Heart right ventricle (tissue), 16 donors: Measurements from ENCODE around the gene PPP1R1C. TPM values are rescaled to one million over a fixed set of nuclear protein-coding genes. Genes with fewer than 3 reads are reported as not detected.
A peak's percentile ranks its signal among the peaks of the same experiment; 100 is the strongest.

Source experiments
- ATAC-seq, 8 donors: fragments of 200-7000 bp; cut with Tn5 transposase; one replicate each; pipeline ENCODE4 v1.9.1; 2020; ENCODE audit warnings: mild to moderate bottlenecking in 8 of 8, moderate library complexity in 8 of 8, moderate number of reproducible peaks in 1 of 8
- DNase-seq, 2 donors: peaks; one replicate each; pipeline ENCODE4 v3.0.0-alpha.2; 2020
- H3K27ac ChIP-seq, 10 donors: fragments of 200-600 bp; sonication (generic) in 2 of 10; one replicate each; pipeline versions ENCODE4 v1.5.0 to v1.8.0; 2020 to 2022; ENCODE audit warnings: mild to moderate bottlenecking in 3 of 10
- H3K27me3 ChIP-seq, 7 donors: fragments of 200-600 bp; one replicate each; pipeline ENCODE4 v1.8.0; 2021 to 2022; ENCODE audit warnings: mild to moderate bottlenecking in 2 of 7
- H3K36me3 ChIP-seq, 9 donors: fragments of 200-600 bp; sonication (generic) in 1 of 9; one replicate each; pipeline versions ENCODE4 v1.5.0 to v1.8.0; 2020 to 2022; ENCODE audit warnings: mild to moderate bottlenecking in 2 of 9
- H3K4me1 ChIP-seq, 9 donors: fragments of 200-600 bp; sonication (generic) in 1 of 9; one replicate each; pipeline versions ENCODE4 v1.5.0 to v1.8.0; 2020 to 2022; ENCODE audit warnings: mild to moderate bottlenecking in 4 of 9
- H3K4me3 ChIP-seq, 10 donors: fragments of 200-600 bp; sonication (generic) in 2 of 10; one replicate each; pipeline versions ENCODE4 v1.5.0 to v1.8.0; 2020 to 2022; ENCODE audit warnings: mild to moderate bottlenecking in 7 of 10, moderate library complexity in 2 of 10
- H3K9me3 ChIP-seq, 11 donors: fragments of 200-600 bp in 10 of 11; sonication (generic) in 2 of 11; one replicate each; pipeline versions ENCODE4 v1.5.0 to v1.8.0; 2013 to 2022; ENCODE audit warnings: mild to moderate bottlenecking in 2 of 11, control low read depth in 1 of 11, moderate library complexity in 1 of 11
- CTCF ChIP-seq, 9 donors: fragments of 200-600 bp; sonication (generic) in 2 of 9; IDR thresholded peaks; one replicate each; pipeline versions ENCODE4 v1.5.0 to v1.8.0; 2021 to 2022; ENCODE audit warnings: antibody characterized with exemption in 9 of 9, mild to moderate bottlenecking in 5 of 9, moderate library complexity in 1 of 9
- whole genome bisulfite sequencing, 2 donors: extraction: QIAGEN DNeasy Blood & Tissue Kit; methylation state at CpG; one replicate each; pipeline ENCODE4 v1.1.7; 2013; ENCODE audit warnings: inconsistent platforms in 1 of 2; 5-methylcytosine and 5-hydroxymethylcytosine counted together
- intact Hi-C, 10 donors: fragments of 100-400 bp; cut with DNase I; formaldehyde crosslinking; loops; one replicate each; pipeline versions ENCODE4 v1.11.1 to v1.14.2; 2022
- polyA plus RNA-seq, 2 donors: library from polyadenylated mRNA; stranded (reverse); fragments of 200-250 nt; gene quantifications; one replicate each; pipeline ENCODE4 v1.2.3, GENCODE V29; 2013
- total RNA-seq, 10 donors: library from RNA; stranded (reverse); fragmentation: NEBNext Ultra II Directional in 3 of 10; extraction: Animal tissue kit (Norgen Biotek cat#: 25700) in 3 of 10; gene quantifications; one replicate each; pipeline versions ENCODE4 v1.2.1 to v1.2.4, GENCODE V29; 2021 to 2023
- donor health status: Arrhythmogenic right ventricular cardiomyopathy.
- donor health status: ischemic (EF 13 %, LVEDD 7.1; RV severe dilation, severe dysfunction).
- donor health status: healthy with polysubstance abuse.
- donor health status: DM: no; HTN: yes; CAD: no.
- donor health status: DM: no; HTN: no; CAD: no.
- donor health status: ischemic (EF 25% LVEDD 6.9; RV normal size, moderate dysfunction).
- donor health status: ischemic (EF 25% LVEDD 5.7; RV mildly dilated, moderate dysfunction).
- donor health status: healthy.
- donor health status: DM: yes; HTN: yes; CAD: no.
- donor health status: Ischemic cardiomyopathy.
- donor health status: ischemic (EF 35%, LVEDD 5.7; RV mildly dilated, moderate dysfunction).
- donor health status: nonischemic (EF 11% LVEDD 7.7; RV severe dilation, severe dysfunction).
- donor health status: DM: yes; HTN: yes; CAD: no.
- donor health status: PGD.
- donor health status: ischemic (EF 29% LVEDD 5.4; RV normal size, mild dysfunction).
- donor health status: nonischemic (EF 23%, LVEDD 6.1; RV moderate dilation, normal function).

PPP1R1C gene
- total and polyA plus RNA-seq, 12 donors, result 4.9 to 45.5 (median 31.0) TPM

DNA sequence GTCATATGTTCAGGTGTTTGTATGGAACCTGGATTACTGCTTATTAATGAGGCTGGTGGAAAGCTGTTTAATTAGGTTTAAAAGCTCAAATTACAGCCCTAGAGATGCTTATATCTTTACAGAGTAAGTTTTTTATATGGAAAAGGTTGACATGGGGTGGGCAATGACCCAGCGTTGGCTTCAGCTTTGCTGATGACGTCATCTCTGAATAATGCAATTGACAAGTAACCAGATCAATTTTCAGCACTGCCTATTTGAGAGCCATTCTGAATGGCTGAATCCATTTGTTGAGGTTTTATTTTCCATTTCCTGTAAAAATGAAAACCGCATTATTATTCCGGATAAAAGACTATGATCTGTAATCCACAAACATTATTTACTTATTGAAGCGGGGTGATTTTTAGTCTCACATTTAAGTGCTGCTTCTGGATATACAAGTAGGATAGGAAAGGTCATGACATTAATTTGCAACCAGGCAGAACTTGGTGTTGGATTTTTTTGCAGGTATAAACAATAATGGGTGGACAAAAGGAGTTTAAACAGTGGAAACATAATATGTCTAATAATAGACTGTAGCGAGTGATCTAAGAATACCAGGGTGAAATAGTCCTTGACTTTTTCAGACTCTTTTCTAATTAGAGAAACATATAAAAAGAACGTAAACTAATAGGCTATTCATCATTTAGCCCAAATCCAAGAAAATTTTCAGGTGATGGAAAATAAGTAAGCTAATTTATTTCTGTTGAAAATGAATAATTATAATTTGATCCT is 2.7 kb downstream of the PPP1R1C start:
- ATAC-seq, result peak in 3 of 8 donors; percentile 49 to 58 (median 57)
- TF ChIP-seq CTCF (IDR thresholded peaks at IDR 0.05), result no peak
- H3K9me3 ChIP-seq, result no peaks in the 10 kb centered on the region
- no peaks in the 10 kb centered on the region for H3K27me3 ChIP-seq
- H3K4me3 ChIP-seq, result peak overlapping the region in 6 of 10 donors; percentile 6 to 47 (median 43)
- no peaks in the 10 kb centered on the region for H3K36me3 ChIP-seq
- intact Hi-C loops, result loop anchor here in 5 of 10 donors (5.0 to 10.0 kb wide), 5 partner anchors 66 to 89 kb away; no protein-coding TSS in a partner anchor
- H3K27ac ChIP-seq, result peak overlapping the region; percentile 31 to 87 (median 75)
- WGBS, 2 donors, result 46 to 56% methylated on average over 7 of the region's 7 CpGs
- DNase-seq, result no peak
- H3K4me1 ChIP-seq, result peaks cover 4 to 52% (median 20%) of the 10 kb centered on the region in 9 donors

DNA sequence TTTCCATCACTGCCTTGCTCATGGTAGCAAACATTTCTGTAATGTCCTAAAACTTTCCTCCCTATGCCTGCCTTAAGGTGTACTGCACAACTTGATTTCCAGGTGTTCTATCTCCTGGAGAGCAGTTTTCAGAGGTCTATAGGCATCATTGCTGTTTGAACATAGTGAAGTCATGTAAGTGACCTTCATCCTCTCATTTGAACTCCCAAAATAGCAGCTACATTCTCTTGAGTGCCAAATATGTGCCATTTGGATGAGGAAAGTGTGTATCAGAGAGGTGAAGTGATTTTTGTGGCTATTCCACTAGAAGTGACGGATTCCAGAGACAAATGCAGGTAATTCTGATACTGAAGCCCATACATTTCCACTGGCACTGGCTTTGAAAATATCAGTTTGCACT is 3.4 kb downstream of the PPP1R1C start:
- Histone ChIP-seq H3K9me3 (no peaks in the 10 kb centered on the region), H3K27ac (peak overlapping the region; percentile 31 to 87 (median 75)), H3K4me3 (peak overlapping the region in 1 of 10 donors; percentile 11), H3K36me3 (no peaks in the 10 kb centered on the region), H3K27me3 (no peaks in the 10 kb centered on the region), H3K4me1 (peaks cover 4 to 47% (median 19%) of the 10 kb centered on the region in 9 donors)
- TF ChIP-seq CTCF (IDR thresholded peaks at IDR 0.05), result no peak
- DNase-seq, result no peak
- 50 to 59% methylated on average over 1 of the region's 1 CpG for WGBS, 2 donors
- peak in 6 of 8 donors; percentile 49 to 75 (median 64) for ATAC-seq
- intact Hi-C loops, result loop anchor here in 5 of 10 donors (5.0 to 10.0 kb wide), 5 partner anchors 66 to 88 kb away; no protein-coding TSS in a partner anchor

DNA sequence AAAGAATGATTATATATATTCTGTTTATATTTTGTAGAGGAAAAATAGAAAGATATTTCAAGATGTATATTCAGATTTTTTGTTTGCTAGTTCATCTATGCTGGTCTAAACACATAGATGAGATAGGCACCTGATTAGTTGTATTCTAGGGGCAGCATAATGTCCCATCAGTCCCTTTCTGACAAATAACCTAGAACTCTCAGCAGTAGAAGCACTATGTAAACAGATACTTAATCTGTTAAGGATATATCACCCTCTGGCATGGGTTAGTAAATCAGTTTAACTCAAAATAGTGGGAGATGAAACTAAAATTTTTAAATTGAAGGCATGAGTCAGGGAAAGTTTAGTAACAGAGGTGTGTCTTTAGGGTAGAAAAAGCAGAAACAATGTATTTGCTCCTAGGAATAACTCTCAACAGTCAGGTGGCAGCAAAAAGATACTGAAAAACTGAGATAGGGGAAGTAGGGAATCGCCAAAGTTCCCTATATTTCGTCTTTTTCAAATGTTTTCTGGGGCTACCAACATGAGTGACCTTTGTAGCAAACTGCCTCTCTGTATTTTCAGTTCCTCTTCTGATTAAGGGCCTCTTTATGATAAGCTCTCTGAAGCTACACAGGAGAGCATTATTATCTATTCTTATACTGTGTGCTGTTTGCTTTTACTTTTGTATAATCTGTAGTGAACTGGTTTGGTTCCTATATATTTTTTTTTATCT is 5.7 kb downstream of the PPP1R1C start:
- ATAC-seq (peak in 3 of 8 donors; percentile 45 to 58 (median 47)), DNase-seq (no peak)
- Histone ChIP-seq H3K27me3 (no peaks in the 10 kb centered on the region), H3K36me3 (no peaks in the 10 kb centered on the region), H3K4me3 (no peak overlapping the region), H3K9me3 (no peaks in the 10 kb centered on the region), H3K4me1 (peaks cover 0 to 31% (median 8%) of the 10 kb centered on the region in 9 donors), H3K27ac (peak overlapping the region in 8 of 10 donors; percentile 20 to 77 (median 66))
- TF ChIP-seq CTCF (IDR thresholded peaks at IDR 0.05), result no peak
- intact Hi-C loops, result loop anchor here in 2 of 10 donors (10.0 kb wide), 2 partner anchors 53 to 63 kb away; no protein-coding TSS in a partner anchor
- 26 to 35% methylated on average over 2 of the region's 2 CpGs for WGBS, 2 donors

GRCh38 chr2:181992776-181993175 is 7.1 kb downstream of the PPP1R1C start:
- H3K27ac ChIP-seq, result peak overlapping the region in 3 of 10 donors; percentile 43 to 66 (median 49)
- DNase-seq, result no peak
- no peak for TF ChIP-seq CTCF (IDR thresholded peaks at IDR 0.05)
- intact Hi-C loops, result loop anchor here in 2 of 10 donors (10.0 kb wide), 2 partner anchors 52 to 62 kb away; no protein-coding TSS in a partner anchor
- WGBS, 2 donors, result 40 to 51% methylated on average over 3 of the region's 3 CpGs
- H3K4me3 ChIP-seq, result peak overlapping the region in 1 of 10 donors; percentile 16
- H3K27me3 ChIP-seq, result no peaks in the 10 kb centered on the region
- no peak for ATAC-seq
- peaks cover 0 to 31% (median 8%) of the 10 kb centered on the region in 9 donors for H3K4me1 ChIP-seq
- H3K9me3 ChIP-seq, result no peaks in the 10 kb centered on the region
- H3K36me3 ChIP-seq, result no peaks in the 10 kb centered on the region
